Limb (tissue), 2 donors: Measurements from ENCODE around the gene CHRNA1.

Experiments used
- DNase-seq, 2 donors: peaks; one replicate each; pipeline ENCODE4 v3.0.0-alpha.2; 2016; ENCODE audit errors: extremely low spot score in 2 of 2

Gene CHRNA1

GRCh38 chr2:174784316-174784715, 20.0 kb upstream of the CHRNA1 start:
- DNase-seq, result no peak

- no peak for DNase-seq
Measured at GRCh38 chr2:174781996-174782395, 17.7 kb upstream of the CHRNA1 start.

GRCh38 chr2:174781298-174781697, 17.0 kb upstream of the CHRNA1 start:
- no peak for DNase-seq

- DNase-seq, result no peak
Measured at GRCh38 chr2:174780856-174781255, 16.6 kb upstream of the CHRNA1 start.

- no peak for DNase-seq
Measured at GRCh38 chr2:174780191-174780840, 16.0 kb upstream of the CHRNA1 start.

- DNase-seq, result no peak
Measured at GRCh38 chr2:174779361-174779928, 15.2 kb upstream of the CHRNA1 start.

- DNase-seq, result no peak
Measured at GRCh38 chr2:174778085-174778981, 14.1 kb upstream of the CHRNA1 start.

- DNase-seq, result no peak
Measured at GRCh38 chr2:174777347-174778084, 13.2 kb upstream of the CHRNA1 start.

- no peak for DNase-seq
Measured at GRCh38 chr2:174776675-174777074, 12.4 kb upstream of the CHRNA1 start.

- DNase-seq, result no peak
Measured at GRCh38 chr2:174776223-174776622, 12.0 kb upstream of the CHRNA1 start.

- no peak for DNase-seq
Measured at GRCh38 chr2:174775571-174775980, 11.3 kb upstream of the CHRNA1 start.

GRCh38 chr2:174774886-174775285, 10.6 kb upstream of the CHRNA1 start:
- no peak for DNase-seq

- no peak for DNase-seq
Measured at GRCh38 chr2:174773215-174773614, 8.9 kb upstream of the CHRNA1 start.

- no peak for DNase-seq
Measured at GRCh38 chr2:174772472-174772801, 8.2 kb upstream of the CHRNA1 start.

GRCh38 chr2:174771631-174772471, 7.6 kb upstream of the CHRNA1 start:
- peak; percentile 78 to 85 for DNase-seq

GRCh38 chr2:174771136-174771535, 6.9 kb upstream of the CHRNA1 start:
- DNase-seq, result no peak

GRCh38 chr2:174768557-174768956, 4.3 kb upstream of the CHRNA1 start:
- no peak for DNase-seq

GRCh38 chr2:174766271-174766670, 2.0 kb upstream of the CHRNA1 start:
- DNase-seq, result no peak

GRCh38 chr2:174765576-174765975, 1.3 kb upstream of the CHRNA1 start:
- DNase-seq, result no peak

GRCh38 chr2:174763780-174764179, 492 bp downstream of the CHRNA1 start:
- no peak for DNase-seq

GRCh38 chr2:174762464-174762863, 1.8 kb downstream of the CHRNA1 start:
- no peak for DNase-seq
